Measurements from ENCODE around the gene SFRP2. TPM values are rescaled to one million over a fixed set of nuclear protein-coding genes. Genes with fewer than 3 reads are reported as not detected.

SFRP2 gene, protein sequence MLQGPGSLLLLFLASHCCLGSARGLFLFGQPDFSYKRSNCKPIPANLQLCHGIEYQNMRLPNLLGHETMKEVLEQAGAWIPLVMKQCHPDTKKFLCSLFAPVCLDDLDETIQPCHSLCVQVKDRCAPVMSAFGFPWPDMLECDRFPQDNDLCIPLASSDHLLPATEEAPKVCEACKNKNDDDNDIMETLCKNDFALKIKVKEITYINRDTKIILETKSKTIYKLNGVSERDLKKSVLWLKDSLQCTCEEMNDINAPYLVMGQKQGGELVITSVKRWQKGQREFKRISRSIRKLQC
- not detected for polyA plus RNA-seq (2012; ENCODE audit: insufficient read length, low read depth)

DNA sequence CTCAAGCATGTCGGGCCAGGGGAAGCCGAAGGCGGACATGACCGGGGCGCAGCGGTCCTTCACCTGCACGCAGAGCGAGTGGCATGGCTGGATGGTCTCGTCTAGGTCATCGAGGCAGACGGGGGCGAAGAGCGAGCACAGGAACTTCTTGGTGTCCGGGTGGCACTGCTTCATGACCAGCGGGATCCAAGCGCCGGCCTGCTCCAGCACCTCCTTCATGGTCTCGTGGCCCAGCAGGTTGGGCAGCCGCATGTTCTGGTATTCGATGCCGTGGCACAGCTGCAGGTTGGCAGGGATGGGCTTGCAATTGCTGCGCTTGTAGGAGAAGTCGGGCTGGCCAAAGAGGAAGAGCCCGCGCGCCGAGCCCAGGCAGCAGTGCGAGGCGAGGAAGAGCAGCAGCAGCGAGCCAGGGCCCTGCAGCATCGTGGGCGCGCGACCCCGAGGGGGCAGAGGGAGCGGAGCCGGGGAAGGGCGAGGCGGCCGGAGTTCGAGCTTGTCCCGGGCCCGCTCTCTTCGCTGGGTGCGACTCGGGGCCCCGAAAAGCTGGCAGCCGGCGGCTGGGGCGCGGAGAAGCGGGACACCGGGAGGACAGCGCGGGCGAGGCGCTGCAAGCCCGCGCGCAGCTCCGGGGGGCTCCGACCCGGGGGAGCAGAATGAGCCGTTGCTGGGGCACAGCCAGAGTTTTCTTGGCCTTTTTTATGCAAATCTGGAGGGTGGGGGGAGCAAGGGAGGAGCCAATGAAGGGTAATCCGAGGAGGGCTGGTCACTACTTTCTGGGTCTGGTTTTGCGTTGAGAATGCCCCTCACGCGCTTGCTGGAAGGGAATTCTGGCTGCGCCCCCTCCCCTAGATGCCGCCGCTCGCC lies at the start of gene SFRP2:
TSS of gene SFRP2 (minus strand) at position 671 of the 864 bp plus-strand sequence. CDS start at position 423, 248 bp downstream.
- TF ChIP-seq TAF1 (IDR thresholded peaks at IDR 0.05; ENCODE audit: borderline replicate concordance, insufficient read depth, low read length) = no peak
- TF ChIP-seq SIN3A (IDR thresholded peaks at IDR 0.05; ENCODE audit: borderline replicate concordance, insufficient read depth, low read length) = no peak
- no peak for TF ChIP-seq POLR2AphosphoS5 (IDR thresholded peaks at IDR 0.05; ENCODE audit: low read depth, low read length)
- no peak for TF ChIP-seq FOXP2 (optimal IDR thresholded peaks at IDR 0.05; ENCODE audit: borderline replicate concordance, extremely low read depth, extremely low read length, insufficient read depth)
- TF ChIP-seq, protein P1, sequence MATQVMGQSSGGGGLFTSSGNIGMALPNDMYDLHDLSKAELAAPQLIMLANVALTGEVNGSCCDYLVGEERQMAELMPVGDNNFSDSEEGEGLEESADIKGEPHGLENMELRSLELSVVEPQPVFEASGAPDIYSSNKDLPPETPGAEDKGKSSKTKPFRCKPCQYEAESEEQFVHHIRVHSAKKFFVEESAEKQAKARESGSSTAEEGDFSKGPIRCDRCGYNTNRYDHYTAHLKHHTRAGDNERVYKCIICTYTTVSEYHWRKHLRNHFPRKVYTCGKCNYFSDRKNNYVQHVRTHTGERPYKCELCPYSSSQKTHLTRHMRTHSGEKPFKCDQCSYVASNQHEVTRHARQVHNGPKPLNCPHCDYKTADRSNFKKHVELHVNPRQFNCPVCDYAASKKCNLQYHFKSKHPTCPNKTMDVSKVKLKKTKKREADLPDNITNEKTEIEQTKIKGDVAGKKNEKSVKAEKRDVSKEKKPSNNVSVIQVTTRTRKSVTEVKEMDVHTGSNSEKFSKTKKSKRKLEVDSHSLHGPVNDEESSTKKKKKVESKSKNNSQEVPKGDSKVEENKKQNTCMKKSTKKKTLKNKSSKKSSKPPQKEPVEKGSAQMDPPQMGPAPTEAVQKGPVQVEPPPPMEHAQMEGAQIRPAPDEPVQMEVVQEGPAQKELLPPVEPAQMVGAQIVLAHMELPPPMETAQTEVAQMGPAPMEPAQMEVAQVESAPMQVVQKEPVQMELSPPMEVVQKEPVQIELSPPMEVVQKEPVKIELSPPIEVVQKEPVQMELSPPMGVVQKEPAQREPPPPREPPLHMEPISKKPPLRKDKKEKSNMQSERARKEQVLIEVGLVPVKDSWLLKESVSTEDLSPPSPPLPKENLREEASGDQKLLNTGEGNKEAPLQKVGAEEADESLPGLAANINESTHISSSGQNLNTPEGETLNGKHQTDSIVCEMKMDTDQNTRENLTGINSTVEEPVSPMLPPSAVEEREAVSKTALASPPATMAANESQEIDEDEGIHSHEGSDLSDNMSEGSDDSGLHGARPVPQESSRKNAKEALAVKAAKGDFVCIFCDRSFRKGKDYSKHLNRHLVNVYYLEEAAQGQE (IDR thresholded peaks at IDR 0.05; ENCODE audit: insufficient read depth in 1 of 2, low read depth in 2 of 2, low read length in 2 of 2) = no peak

DNA sequence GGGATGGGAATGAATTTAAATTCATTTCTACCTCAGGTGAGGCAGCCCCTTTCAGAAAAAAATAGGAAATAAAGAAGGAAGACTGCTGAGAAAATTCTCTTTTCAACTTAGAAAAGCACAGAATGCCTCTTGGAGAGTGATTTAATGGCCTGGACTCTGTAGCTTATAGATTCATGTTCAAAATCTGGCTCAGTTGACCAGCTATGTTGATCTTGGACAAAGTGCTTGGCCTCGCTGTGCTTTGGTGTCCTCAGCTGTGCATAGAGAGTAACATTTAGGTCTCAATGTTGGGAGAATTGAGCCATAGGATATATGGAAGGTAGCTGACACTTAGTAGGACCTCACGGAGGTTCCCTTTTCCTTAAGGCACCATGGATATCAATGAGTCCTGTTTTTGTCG lies 49.7 kb upstream of the SFRP2 start:
- TF ChIP-seq SIN3A (IDR thresholded peaks at IDR 0.05; ENCODE audit: borderline replicate concordance, insufficient read depth, low read length) (no peak), TAF1 (IDR thresholded peaks at IDR 0.05; ENCODE audit: borderline replicate concordance, insufficient read depth, low read length) (no peak), FOXP2 (optimal IDR thresholded peaks at IDR 0.05; ENCODE audit: borderline replicate concordance, extremely low read depth, extremely low read length, insufficient read depth) (no peak), POLR2AphosphoS5 (IDR thresholded peaks at IDR 0.05; ENCODE audit: low read depth, low read length) (no peak)
- TF ChIP-seq, protein P1 (IDR thresholded peaks at IDR 0.05; ENCODE audit: insufficient read depth in 1 of 2, low read depth in 2 of 2, low read length in 2 of 2) = no peak

DNA sequence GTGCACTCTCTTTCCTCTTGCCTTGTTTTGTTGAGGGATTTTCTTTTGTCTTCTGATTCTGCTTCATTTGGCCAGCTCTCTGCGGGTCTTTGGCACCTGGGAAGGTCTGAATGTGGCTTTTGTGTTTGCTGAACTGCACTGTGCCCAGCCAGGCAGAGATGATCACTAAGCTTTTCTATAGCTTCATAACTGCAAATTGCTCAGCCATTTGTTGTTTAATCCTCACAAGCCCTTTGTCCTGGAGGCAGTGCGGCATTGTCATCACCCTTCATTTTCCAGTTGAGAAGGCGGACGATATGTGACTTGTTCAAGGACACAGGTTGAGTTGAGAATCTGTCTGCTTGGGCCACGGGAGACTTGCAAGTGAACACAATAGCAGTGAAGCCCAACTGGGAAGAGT lies 46.0 kb upstream of the SFRP2 start:
- TF ChIP-seq, protein P1 (IDR thresholded peaks at IDR 0.05; ENCODE audit: insufficient read depth in 1 of 2, low read depth in 2 of 2, low read length in 2 of 2) = no peak

DNA sequence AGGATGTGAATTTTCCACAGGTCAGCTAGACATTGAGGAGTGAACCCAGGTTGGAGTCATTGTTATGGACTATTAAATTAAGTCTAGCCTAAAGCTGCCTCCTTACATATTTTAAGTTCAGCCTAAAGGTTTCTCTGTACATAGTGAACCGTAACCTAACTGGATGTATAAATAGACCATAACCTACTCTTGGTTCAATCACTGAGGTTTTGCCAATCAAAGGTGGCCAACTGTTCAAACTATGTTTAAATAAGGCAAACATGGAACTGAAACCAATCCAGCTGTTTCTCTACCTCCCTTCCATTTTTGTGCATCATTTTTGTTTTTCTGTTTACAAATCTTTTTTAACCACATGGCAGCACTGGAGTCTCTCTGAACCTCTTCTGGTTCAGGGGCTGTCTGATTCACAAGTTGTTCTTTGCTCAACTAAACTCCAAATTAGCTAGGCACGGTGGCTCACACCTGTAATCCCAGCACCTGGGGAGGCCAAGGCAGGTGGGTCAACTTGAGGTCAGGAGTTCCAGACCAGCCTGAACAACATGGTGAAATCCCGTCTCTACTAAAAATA lies 43.9 kb upstream of the SFRP2 start:
- TF ChIP-seq FOXP2 (optimal IDR thresholded peaks at IDR 0.05; ENCODE audit: borderline replicate concordance, extremely low read depth, extremely low read length, insufficient read depth) = no peak
- TF ChIP-seq POLR2AphosphoS5 (IDR thresholded peaks at IDR 0.05; ENCODE audit: low read depth, low read length) = no peak
- TF ChIP-seq SIN3A (IDR thresholded peaks at IDR 0.05; ENCODE audit: borderline replicate concordance, insufficient read depth, low read length) = no peak
- TF ChIP-seq, protein P1 (IDR thresholded peaks at IDR 0.05; ENCODE audit: insufficient read depth in 1 of 2, low read depth in 2 of 2, low read length in 2 of 2) = no peak
- no peak for TF ChIP-seq TAF1 (IDR thresholded peaks at IDR 0.05; ENCODE audit: borderline replicate concordance, insufficient read depth, low read length)

Data from PFSK-1 (cell line).